G401.6 (cell line): ENCODE results near the gene SKA2.
"Not testable (repeated sequence)": the region's sequence is repeated elsewhere in the genome, so short reads cannot be mapped to it uniquely, and the experiment has no call there.

ENCODE experiments used
- FAIRE-seq: peaks from 2 replicates; lab custom pipeline; 2012; peaks lifted over from hg19 to GRCh38; lab: Jason Lieb, UNC

SKA2 gene

GRCh38 chr17:59154721-59155438 is at the start of gene SKA2:
Gene SKA2 (minus strand): TSS chr17:59155186. CDS start chr17:59155163, 23 bp downstream.
- no peak for FAIRE-seq

- no peak for FAIRE-seq
Observed at GRCh38 chr17:59202320-59202719, 47.3 kb upstream of the SKA2 start.

GRCh38 chr17:59199398-59199797 is 44.4 kb upstream of the SKA2 start:
- no peak for FAIRE-seq

- FAIRE-seq = no peak
Observed at GRCh38 chr17:59193336-59193862, 38.4 kb upstream of the SKA2 start.

- FAIRE-seq = no peak
Observed at GRCh38 chr17:59190806-59191205, 35.8 kb upstream of the SKA2 start.

GRCh38 chr17:59186850-59187249 is 31.9 kb upstream of the SKA2 start:
- no peak for FAIRE-seq

GRCh38 chr17:59185997-59186396 is 31.0 kb upstream of the SKA2 start:
- FAIRE-seq = no peak

- FAIRE-seq = no peak
Observed at GRCh38 chr17:59181481-59181880, 26.5 kb upstream of the SKA2 start.

- FAIRE-seq = no peak
Observed at GRCh38 chr17:59180626-59181025, 25.6 kb upstream of the SKA2 start.

- FAIRE-seq = not testable (repeated sequence)
Observed at GRCh38 chr17:59179601-59180000, 24.6 kb upstream of the SKA2 start.

- FAIRE-seq = no peak
Observed at GRCh38 chr17:59178266-59178985, 23.4 kb upstream of the SKA2 start.

GRCh38 chr17:59175076-59175475 is 20.1 kb upstream of the SKA2 start:
- FAIRE-seq = no peak

- no peak for FAIRE-seq
Observed at GRCh38 chr17:59174671-59175070, 19.7 kb upstream of the SKA2 start.

- no peak for FAIRE-seq
Observed at GRCh38 chr17:59172436-59173004, 17.5 kb upstream of the SKA2 start.

GRCh38 chr17:59167571-59168001 is 12.6 kb upstream of the SKA2 start:
- FAIRE-seq = no peak

GRCh38 chr17:59165933-59166342 is 11.0 kb upstream of the SKA2 start:
- no peak for FAIRE-seq

- FAIRE-seq = no peak
Observed at GRCh38 chr17:59161477-59161876, 6.5 kb upstream of the SKA2 start.

GRCh38 chr17:59160157-59161025 is 5.4 kb upstream of the SKA2 start:
- FAIRE-seq = no peak

GRCh38 chr17:59155439-59156177 is 622 bp upstream of the SKA2 start, which contains the start of gene PRR11:
Gene PRR11 (plus strand): TSS chr17:59155746. CDS start chr17:59169753, 14,007 bp downstream.
- peak; percentile 99 for FAIRE-seq

- no peak for FAIRE-seq
Observed at GRCh38 chr17:59154292-59154720, 680 bp downstream of the SKA2 start.

- no peak for FAIRE-seq
Observed at GRCh38 chr17:59152925-59153324, 2.1 kb downstream of the SKA2 start.
